ENCODE results near the gene BSN. TPM values are rescaled to one million over a fixed set of nuclear protein-coding genes. Genes with fewer than 3 reads are reported as not detected.

The BSN gene
- total RNA-seq, 2 donors from 2014 or later = 1.3 to 6.6 TPM

DNA sequence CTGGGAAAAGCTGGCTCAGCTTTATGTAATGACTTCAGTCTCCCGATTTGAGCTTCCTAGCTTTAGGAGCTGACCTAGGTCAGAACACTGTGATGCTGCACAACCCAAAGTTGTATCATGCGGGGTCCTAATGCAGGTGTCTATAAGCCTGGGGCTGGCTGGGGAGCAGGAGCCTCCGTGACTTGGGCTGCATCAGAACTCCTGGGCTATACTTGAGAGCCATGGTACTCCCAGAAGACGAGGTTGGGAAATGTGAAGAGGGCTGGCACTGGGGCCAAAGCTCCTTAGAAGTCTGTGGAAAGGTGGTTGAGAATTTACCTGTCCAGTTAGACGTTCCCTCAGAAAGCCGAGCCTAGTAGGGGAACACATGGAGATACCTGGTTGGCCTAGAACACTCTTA lies 57.0 kb downstream of the BSN start:
- no peak overlapping the region for H3K4me3 ChIP-seq
- ATAC-seq = no peak
- no peak overlapping the region for H3K27ac ChIP-seq
- no peaks in the 10 kb centered on the region for H3K9me3 ChIP-seq
- 75 to 77% methylated on average over 5 to 6 of the region's 6 CpGs for WGBS, 2 donors
- intact Hi-C loops (cut with DNase I) = no loop called here
- H3K27me3 ChIP-seq = no peaks in the 10 kb centered on the region
- DNase-seq = no peak
- no peaks in the 10 kb centered on the region for H3K36me3 ChIP-seq (replicated peaks in 1 of 2; ENCODE audit: insufficient read depth in 1 of 2, low read depth in 2 of 2)
- TF ChIP-seq POLR2A (IDR thresholded peaks at IDR 0.05) = no peak
- TF ChIP-seq, protein P1, sequence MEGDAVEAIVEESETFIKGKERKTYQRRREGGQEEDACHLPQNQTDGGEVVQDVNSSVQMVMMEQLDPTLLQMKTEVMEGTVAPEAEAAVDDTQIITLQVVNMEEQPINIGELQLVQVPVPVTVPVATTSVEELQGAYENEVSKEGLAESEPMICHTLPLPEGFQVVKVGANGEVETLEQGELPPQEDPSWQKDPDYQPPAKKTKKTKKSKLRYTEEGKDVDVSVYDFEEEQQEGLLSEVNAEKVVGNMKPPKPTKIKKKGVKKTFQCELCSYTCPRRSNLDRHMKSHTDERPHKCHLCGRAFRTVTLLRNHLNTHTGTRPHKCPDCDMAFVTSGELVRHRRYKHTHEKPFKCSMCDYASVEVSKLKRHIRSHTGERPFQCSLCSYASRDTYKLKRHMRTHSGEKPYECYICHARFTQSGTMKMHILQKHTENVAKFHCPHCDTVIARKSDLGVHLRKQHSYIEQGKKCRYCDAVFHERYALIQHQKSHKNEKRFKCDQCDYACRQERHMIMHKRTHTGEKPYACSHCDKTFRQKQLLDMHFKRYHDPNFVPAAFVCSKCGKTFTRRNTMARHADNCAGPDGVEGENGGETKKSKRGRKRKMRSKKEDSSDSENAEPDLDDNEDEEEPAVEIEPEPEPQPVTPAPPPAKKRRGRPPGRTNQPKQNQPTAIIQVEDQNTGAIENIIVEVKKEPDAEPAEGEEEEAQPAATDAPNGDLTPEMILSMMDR (IDR thresholded peaks at IDR 0.05) = no peak
- H3K4me1 ChIP-seq = no peaks in the 10 kb centered on the region

DNA sequence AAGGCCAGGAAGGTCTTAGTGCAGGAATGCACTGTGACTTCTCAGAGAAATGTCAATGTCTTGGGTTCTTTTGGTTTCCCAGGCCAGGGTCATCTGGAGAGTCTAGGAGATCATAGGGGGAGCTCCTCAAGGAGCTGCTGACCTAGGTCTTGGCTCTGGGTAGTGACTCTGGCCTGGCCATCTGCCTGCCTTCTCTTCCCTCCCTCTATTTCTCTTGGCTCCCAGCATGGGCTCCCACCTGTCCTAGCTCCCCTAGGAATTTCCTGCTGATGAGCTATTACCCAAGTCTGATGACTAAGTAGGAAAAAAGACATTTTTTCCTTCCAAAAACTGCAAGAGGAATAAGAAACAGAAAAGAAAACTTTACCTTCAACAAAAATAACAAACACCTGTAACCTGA lies 57.4 kb downstream of the BSN start:
- no peaks in the 10 kb centered on the region for H3K27me3 ChIP-seq
- no peak for TF ChIP-seq POLR2A (IDR thresholded peaks at IDR 0.05)
- TF ChIP-seq, protein P1 (IDR thresholded peaks at IDR 0.05) = no peak
- H3K4me1 ChIP-seq = no peaks in the 10 kb centered on the region
- H3K9me3 ChIP-seq = no peaks in the 10 kb centered on the region
- DNase-seq = no peak
- H3K4me3 ChIP-seq = no peak overlapping the region
- no peaks in the 10 kb centered on the region for H3K36me3 ChIP-seq (replicated peaks in 1 of 2; ENCODE audit: insufficient read depth in 1 of 2, low read depth in 2 of 2)
- H3K27ac ChIP-seq = no peak overlapping the region
- ATAC-seq = no peak
- intact Hi-C loops (cut with DNase I) = no loop called here

DNA sequence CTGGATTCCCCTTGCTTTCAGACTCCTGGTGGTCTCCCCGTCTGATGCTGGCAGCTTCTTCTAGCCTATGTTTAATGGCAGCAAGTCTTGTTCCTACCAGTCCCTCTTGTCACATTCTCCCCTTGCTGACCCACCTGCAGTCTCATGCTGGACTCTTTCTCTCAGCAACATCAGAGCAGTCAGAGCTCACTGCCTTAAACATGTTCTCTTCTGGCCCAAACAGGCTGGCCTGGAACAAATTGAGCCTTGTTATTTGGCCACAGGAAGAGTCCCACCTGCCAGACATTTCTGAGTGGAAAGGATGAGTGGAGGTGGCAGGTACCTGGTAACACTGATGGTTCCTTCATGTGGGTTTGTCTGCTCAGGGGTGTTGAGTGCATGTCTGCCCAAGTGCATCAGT lies 60.7 kb downstream of the BSN start:
- no peaks in the 10 kb centered on the region for H3K36me3 ChIP-seq (replicated peaks in 1 of 2; ENCODE audit: insufficient read depth in 1 of 2, low read depth in 2 of 2)
- no peak for ATAC-seq
- no peak for DNase-seq
- no peak overlapping the region for H3K27ac ChIP-seq
- TF ChIP-seq POLR2A (IDR thresholded peaks at IDR 0.05) = no peak
- TF ChIP-seq, protein P1 (IDR thresholded peaks at IDR 0.05) = no peak
- no peaks in the 10 kb centered on the region for H3K4me1 ChIP-seq
- H3K4me3 ChIP-seq = no peak overlapping the region
- H3K9me3 ChIP-seq = no peaks in the 10 kb centered on the region
- intact Hi-C loops (cut with DNase I) = no loop called here
- H3K27me3 ChIP-seq = no peaks in the 10 kb centered on the region
- 50 to 78% methylated on average over 1 of the region's 1 CpG for WGBS, 2 donors

DNA sequence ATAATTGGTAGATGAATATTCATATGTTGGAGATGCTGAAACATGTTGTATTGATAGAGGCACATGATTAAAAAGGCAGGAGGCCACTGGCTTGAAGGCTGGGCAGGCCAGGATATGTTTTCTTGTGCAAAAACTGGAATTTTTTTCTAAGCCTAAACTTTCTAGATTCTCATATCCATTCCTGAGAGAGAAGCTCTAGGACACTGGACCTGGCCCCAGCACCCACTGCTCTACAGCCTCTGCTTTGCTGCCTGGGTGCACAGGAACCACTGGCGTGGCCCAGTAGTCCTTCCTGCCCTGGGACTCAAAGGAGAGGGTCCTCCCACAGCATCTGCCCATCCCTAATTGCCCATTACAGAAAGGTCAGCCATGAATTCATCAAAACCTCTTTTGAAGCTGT lies 61.8 kb downstream of the BSN start:
- no peaks in the 10 kb centered on the region for H3K27me3 ChIP-seq
- WGBS, 2 donors = 60 to 69% methylated on average over 1 of the region's 1 CpG
- no peak for ATAC-seq
- TF ChIP-seq, protein P1 (IDR thresholded peaks at IDR 0.05) = no peak
- no peak for TF ChIP-seq POLR2A (IDR thresholded peaks at IDR 0.05)
- no peaks in the 10 kb centered on the region for H3K4me1 ChIP-seq
- intact Hi-C loops (cut with DNase I) = no loop called here
- no peak overlapping the region for H3K4me3 ChIP-seq
- DNase-seq = no peak
- H3K36me3 ChIP-seq (replicated peaks in 1 of 2; ENCODE audit: insufficient read depth in 1 of 2, low read depth in 2 of 2) = no peaks in the 10 kb centered on the region
- H3K9me3 ChIP-seq = no peaks in the 10 kb centered on the region
- H3K27ac ChIP-seq = no peak overlapping the region

DNA sequence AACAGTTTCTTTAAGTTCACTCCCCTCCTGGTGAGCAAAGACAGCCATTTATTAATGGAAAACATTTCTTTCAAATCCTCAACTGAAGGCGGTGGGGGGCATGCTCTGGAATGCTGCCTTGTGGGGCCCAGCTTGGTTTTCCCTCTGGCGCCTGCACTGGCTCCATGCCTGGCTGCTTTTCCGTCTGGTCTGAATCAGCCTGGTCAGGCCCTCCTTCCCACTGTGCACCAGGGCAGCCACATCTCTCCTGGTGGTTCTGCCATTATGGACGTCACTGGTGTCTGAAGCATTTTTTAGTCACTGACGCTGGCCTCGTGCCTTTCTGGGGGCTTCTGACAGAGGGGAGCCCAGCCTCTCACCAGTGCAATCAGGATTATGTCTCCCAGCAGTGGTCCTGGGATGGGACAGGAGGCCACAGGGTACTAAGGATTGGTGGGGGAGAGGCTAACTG lies 62.2 kb downstream of the BSN start:
- Histone ChIP-seq H3K4me3 (no peak overlapping the region), H3K36me3 (replicated peaks in 1 of 2; ENCODE audit: insufficient read depth in 1 of 2, low read depth in 2 of 2) (no peaks in the 10 kb centered on the region), H3K27me3 (no peaks in the 10 kb centered on the region), H3K27ac (no peak overlapping the region), H3K4me1 (no peaks in the 10 kb centered on the region), H3K9me3 (no peaks in the 10 kb centered on the region)
- DNase-seq (no peak), ATAC-seq (no peak)
- WGBS, 2 donors = 66 to 82% methylated on average over 4 to 6 of the region's 6 CpGs
- intact Hi-C loops (cut with DNase I) = no loop called here
- TF ChIP-seq, protein P1 (IDR thresholded peaks at IDR 0.05) = no peak
- no peak for TF ChIP-seq POLR2A (IDR thresholded peaks at IDR 0.05)

Measured in body of pancreas (tissue), 4 donors.